ENCODE results near the gene PTPRD. TPM values are rescaled to one million over a fixed set of nuclear protein-coding genes. Genes with fewer than 3 reads are reported as not detected.

Gene PTPRD
- total and polyA plus RNA-seq, 2 of the 4 experiments (the other 2 are of a cell fraction): 0.07 to 0.18 TPM

DNA sequence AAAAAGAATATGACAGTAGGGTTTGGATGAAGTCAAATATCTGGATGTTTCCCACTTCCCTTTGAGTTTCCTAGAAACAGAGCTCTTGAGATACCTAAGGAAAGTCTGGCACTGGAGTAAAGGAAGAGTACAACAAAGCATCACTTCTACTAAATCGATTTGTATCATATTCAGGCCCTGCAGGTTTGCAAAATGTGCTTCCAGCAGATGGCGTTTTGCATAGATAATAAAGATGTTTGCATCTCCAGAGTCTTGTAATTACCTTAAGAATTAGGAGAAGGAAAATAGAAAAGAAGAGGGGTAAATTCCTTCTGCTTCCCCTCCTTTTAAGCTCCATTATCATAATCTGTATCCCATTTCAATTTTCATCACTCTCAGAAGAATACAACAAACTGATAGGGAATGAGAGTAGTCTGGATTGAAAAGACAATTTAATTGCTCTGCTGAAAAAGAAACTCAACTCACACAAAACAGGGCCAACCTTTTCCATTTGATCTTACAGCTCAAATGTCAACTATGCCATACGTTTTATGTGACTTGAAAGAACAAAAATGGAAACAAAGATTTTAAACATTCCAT, 380.4 kb downstream of the PTPRD start:
- H3K23ac ChIP-seq (ENCODE audit: low read depth, low read length): no peak overlapping the region
- no peak overlapping the region for H4K5ac ChIP-seq (ENCODE audit: low read depth, low read length)
- WGBS, 2 experiments (ENCODE audit: extremely low coverage in 2 of 2, insufficient read length in 1 of 2): no CpG with 5 or more reads among the region's 3 CpGs
- no peak; the same call in 1 of the 2 replicates for ATAC-seq (ENCODE audit: low read depth)
- CTCF ChIA-PET: interaction anchor here (0.6 kb wide), 1 partner anchor 42 kb away, joined by 3 read pairs; no protein-coding TSS in a partner anchor
- in situ Hi-C loops (cut with MboI; ENCODE audit: low sequenced_read_pairs): no loop called here
- H3K4me1 ChIP-seq (ENCODE audit: control insufficient read depth, insufficient read depth, low read length): no peaks in the 10 kb centered on the region
- H3K79me1 ChIP-seq (ENCODE audit: low read depth in 1 of 2, low read length in 2 of 2): no peaks in the 10 kb centered on the region
- POLR2A ChIA-PET (ENCODE audit: unreplicated experiment): no interaction called here
- peak; percentile 1 for DNase-seq
- H4K8ac ChIP-seq (ENCODE audit: low read depth in 2 of 2, low read length in 2 of 2): no peak overlapping the region
- no peaks in the 10 kb centered on the region for H3K9me1 ChIP-seq (ENCODE audit: insufficient read depth, low read length)
- no TSS peak for BruUV-seq (replicated peaks)
- no peak overlapping the region for H3K4ac ChIP-seq (ENCODE audit: low read depth, low read length)
- no peaks in the 10 kb centered on the region for H4K20me1 ChIP-seq (ENCODE audit: insufficient read depth, low read length)
- H3K9me3 ChIP-seq (ENCODE audit: control insufficient read depth, insufficient read depth, low read length): no peaks in the 10 kb centered on the region
- H3K36me3 ChIP-seq (ENCODE audit: control insufficient read depth, insufficient read depth, low read length): no peaks in the 10 kb centered on the region
- intact Hi-C loops (cut with micrococcal nuclease): no loop called here
- TF ChIP-seq CHD1 (IDR thresholded peaks at IDR 0.05; ENCODE audit: low read depth, low read length) (no peak), RAD21 (IDR thresholded peaks at IDR 0.05; ENCODE audit: low read length) (no peak), SMC3 (IDR thresholded peaks at IDR 0.05; ENCODE audit: low read depth, low read length) (peak; percentile 22; the same call in 1 of the 2 replicates)
- TF ChIP-seq, protein P1, sequence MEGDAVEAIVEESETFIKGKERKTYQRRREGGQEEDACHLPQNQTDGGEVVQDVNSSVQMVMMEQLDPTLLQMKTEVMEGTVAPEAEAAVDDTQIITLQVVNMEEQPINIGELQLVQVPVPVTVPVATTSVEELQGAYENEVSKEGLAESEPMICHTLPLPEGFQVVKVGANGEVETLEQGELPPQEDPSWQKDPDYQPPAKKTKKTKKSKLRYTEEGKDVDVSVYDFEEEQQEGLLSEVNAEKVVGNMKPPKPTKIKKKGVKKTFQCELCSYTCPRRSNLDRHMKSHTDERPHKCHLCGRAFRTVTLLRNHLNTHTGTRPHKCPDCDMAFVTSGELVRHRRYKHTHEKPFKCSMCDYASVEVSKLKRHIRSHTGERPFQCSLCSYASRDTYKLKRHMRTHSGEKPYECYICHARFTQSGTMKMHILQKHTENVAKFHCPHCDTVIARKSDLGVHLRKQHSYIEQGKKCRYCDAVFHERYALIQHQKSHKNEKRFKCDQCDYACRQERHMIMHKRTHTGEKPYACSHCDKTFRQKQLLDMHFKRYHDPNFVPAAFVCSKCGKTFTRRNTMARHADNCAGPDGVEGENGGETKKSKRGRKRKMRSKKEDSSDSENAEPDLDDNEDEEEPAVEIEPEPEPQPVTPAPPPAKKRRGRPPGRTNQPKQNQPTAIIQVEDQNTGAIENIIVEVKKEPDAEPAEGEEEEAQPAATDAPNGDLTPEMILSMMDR (conservative IDR thresholded peaks at IDR 0.05; ENCODE audit: low read depth, low read length): peak; percentile 26; the same call in 1 of the 2 replicates
- no peak overlapping the region for H3K4me3 ChIP-seq (ENCODE audit: insufficient read depth, low read depth, low read length)
- H3K4me2 ChIP-seq (ENCODE audit: low read depth, low read length): no peak overlapping the region
- no peak overlapping the region for H3K9ac ChIP-seq (ENCODE audit: low read depth, low read length)
- no peak overlapping the region for H2AK9ac ChIP-seq (replicated peaks; ENCODE audit: low read depth, low read length, poor library complexity)
- no peak overlapping the region for H2BK5ac ChIP-seq (ENCODE audit: low read depth, low read length, poor library complexity, severe bottlenecking)
- no peak overlapping the region for H2AK5ac ChIP-seq (ENCODE audit: low read depth, low read length)
- no peak overlapping the region for H2BK15ac ChIP-seq (ENCODE audit: low read depth, low read length)
- H4K91ac ChIP-seq (ENCODE audit: insufficient read depth, low read depth, low read length): no peak overlapping the region
- dilution Hi-C loops (cut with HindIII; ENCODE audit: low sequenced_read_pairs, unreplicated experiment): no loop called here
- H2BK20ac ChIP-seq (ENCODE audit: low read depth, low read length): no peak overlapping the region
- no peak overlapping the region for H2AFZ ChIP-seq (replicated peaks; ENCODE audit: low read length, poor library complexity)
- no peak overlapping the region for H3K56ac ChIP-seq (ENCODE audit: extremely low read depth, insufficient read depth, low read length)
- H3K14ac ChIP-seq (replicated peaks; ENCODE audit: low read depth, low read length): no peak overlapping the region
- H2BK120ac ChIP-seq (ENCODE audit: low read depth, low read length): no peak overlapping the region
- no peaks in the 10 kb centered on the region for H3K27me3 ChIP-seq (ENCODE audit: control insufficient read depth, insufficient read depth, low read length)
- no peak overlapping the region for H3K27ac ChIP-seq (ENCODE audit: insufficient read depth, low read length)
- H3K18ac ChIP-seq (ENCODE audit: low read depth, low read length): no peak overlapping the region
